Natural killer cell (primary cell): ENCODE measurements around the gene SGIP1. TPM values are rescaled to one million over a fixed set of nuclear protein-coding genes. Genes with fewer than 3 reads are reported as not detected.
"Not testable (repeated sequence)": the region's sequence is repeated elsewhere in the genome, so short reads cannot be mapped to it uniquely, and the experiment has no call there.

Experiments
- ATAC-seq, 3 donors: fragments of 150-1000 bp in 2 of 3; fragments of 200-7000 bp in 1 of 3; cut with Tn5 transposase; 1 replicate in 1 of 3; 2 replicates in 2 of 3; pipeline ENCODE4 v1.10.0; 2021; ENCODE audit warnings: mild to moderate bottlenecking in 2 of 3, moderate library complexity in 2 of 3
- DNase-seq, 2 donors: peaks; one replicate each; pipeline versions ENCODE4 v3.0.0 to v3.0.0-alpha.2; 2013 to 2021; ENCODE audit warnings: mixed read lengths in 1 of 2
- H3K27ac ChIP-seq: one replicate; pipeline ENCODE4 v1.5.1; 2013; ENCODE audit warnings: mild to moderate bottlenecking, low read length
- H3K27me3 ChIP-seq: one replicate; pipeline ENCODE4 v1.6.1; 2013; ENCODE audit warnings: low read length; ENCODE audit not compliant: control insufficient read depth, insufficient read depth
- H3K36me3 ChIP-seq: one replicate; pipeline ENCODE4 v1.6.1; 2013; ENCODE audit warnings: low read length; ENCODE audit not compliant: control insufficient read depth, insufficient read depth
- H3K4me1 ChIP-seq: one replicate; pipeline ENCODE4 v1.6.1; 2013; ENCODE audit warnings: low read length; ENCODE audit not compliant: control insufficient read depth, insufficient read depth
- H3K4me3 ChIP-seq: one replicate; pipeline ENCODE4 v1.5.1; 2013; ENCODE audit warnings: low read length
- H3K9me3 ChIP-seq: one replicate; pipeline ENCODE4 v1.6.1; 2013; ENCODE audit warnings: low read length; ENCODE audit not compliant: control insufficient read depth, insufficient read depth
- H3K27ac Mint-ChIP-seq, 2 donors: one replicate each; pipeline ENCODE4 v1.8.0; 2022; ENCODE audit warnings: mild to moderate bottlenecking in 2 of 2, mixed read lengths in 2 of 2, moderate library complexity in 1 of 2
- H3K27me3 Mint-ChIP-seq, 2 donors: one replicate each; pipeline ENCODE4 v1.8.0; 2022; ENCODE audit warnings: low read depth in 2 of 2, mixed read lengths in 2 of 2
- H3K36me3 Mint-ChIP-seq: one replicate; pipeline ENCODE4 v1.8.0; 2022; ENCODE audit warnings: mixed read lengths
- H3K4me1 Mint-ChIP-seq, 2 donors: one replicate each; pipeline ENCODE4 v1.8.0; 2022; ENCODE audit warnings: mixed read lengths in 2 of 2
- H3K4me3 Mint-ChIP-seq: one replicate; pipeline ENCODE4 v1.8.0; 2022; ENCODE audit warnings: mild to moderate bottlenecking, moderate library complexity, mixed read lengths
- H3K9me3 Mint-ChIP-seq, 2 donors: one replicate each; pipeline ENCODE4 v1.8.0; 2022; ENCODE audit warnings: mixed read lengths in 2 of 2
- CTCF ChIP-seq: fragments of 200-600 bp; IDR thresholded peaks from one replicate; pipeline ENCODE4 v1.8.0; 2022; ENCODE audit warnings: antibody characterized with exemption
- WGBS: methylation state at CpG from one replicate; pipeline ENCODE4 v1.1.7; 2013; ENCODE audit warnings: missing lambda C conversion rate; ENCODE audit not compliant: insufficient coverage; 5-methylcytosine and 5-hydroxymethylcytosine counted together
- intact Hi-C: fragments of 100-400 bp; cut with micrococcal nuclease; formaldehyde crosslinking; loops from one replicate; pipeline ENCODE4 v1.14.2; 2022
- total RNA-seq, 4 donors: library from RNA; stranded (reverse); fragments of 120-200 nt in 1 of 4; gene quantifications; one replicate each; pipeline versions ENCODE4 v1.2.3 to v1.2.4, GENCODE V29; 2013 to 2022

The SGIP1 gene
- total RNA-seq, 3 donors from 2014 or later (not counting 1 experiment from before 2014, with no cell fraction given) = 0.05 TPM; not detected in 2

GRCh38 chr1:66777831-66778230 lies 243.9 kb downstream of the SGIP1 start:
- H3K27ac ChIP-seq = no peak overlapping the region
- no peak for DNase-seq
- 66% methylated on average over 3 of the region's 3 CpGs for WGBS
- H3K9me3 ChIP-seq = no peaks in the 10 kb centered on the region
- no peaks in the 10 kb centered on the region for H3K9me3 Mint-ChIP-seq
- H3K4me1 Mint-ChIP-seq = no peaks in the 10 kb centered on the region
- H3K27ac Mint-ChIP-seq = no peak overlapping the region
- intact Hi-C loops = no loop called here
- H3K36me3 ChIP-seq = no peaks in the 10 kb centered on the region
- no peak overlapping the region for H3K4me3 ChIP-seq
- ATAC-seq = no peak
- H3K4me1 ChIP-seq = no peaks in the 10 kb centered on the region
- no peak for TF ChIP-seq CTCF
- H3K4me3 Mint-ChIP-seq = no peak overlapping the region
- peaks cover 12 to 23% of the 10 kb centered on the region in 2 donors for H3K27me3 Mint-ChIP-seq
- H3K36me3 Mint-ChIP-seq = no peaks in the 10 kb centered on the region
- no peaks in the 10 kb centered on the region for H3K27me3 ChIP-seq

- TF ChIP-seq CTCF = no peak
- Mint-ChIP-seq H3K27me3 (peaks cover 14 to 23% of the 10 kb centered on the region in 2 donors), H3K36me3 (no peaks in the 10 kb centered on the region), H3K4me3 (no peak overlapping the region), H3K27ac (no peak overlapping the region), H3K9me3 (no peaks in the 10 kb centered on the region), H3K4me1 (no peaks in the 10 kb centered on the region)
- Histone ChIP-seq H3K4me1 (no peaks in the 10 kb centered on the region), H3K4me3 (no peak overlapping the region), H3K27me3 (no peaks in the 10 kb centered on the region), H3K9me3 (no peaks in the 10 kb centered on the region), H3K27ac (no peak overlapping the region), H3K36me3 (no peaks in the 10 kb centered on the region)
- DNase-seq (no peak), ATAC-seq (no peak)
- intact Hi-C loops = no loop called here
- 94% methylated on average over 4 of the region's 4 CpGs for WGBS
These were observed 244.3 kb downstream of the SGIP1 start for GRCh38 chr1:66778266-66778665.

GRCh38 chr1:66778969-66779368 lies 245.0 kb downstream of the SGIP1 start:
- no peak for ATAC-seq
- H3K4me3 ChIP-seq = no peak overlapping the region
- Mint-ChIP-seq H3K27ac (no peak overlapping the region), H3K9me3 (no peaks in the 10 kb centered on the region), H3K4me1 (no peaks in the 10 kb centered on the region), H3K4me3 (no peak overlapping the region), H3K27me3 (peaks cover 14 to 23% of the 10 kb centered on the region in 2 donors), H3K36me3 (no peaks in the 10 kb centered on the region)
- H3K27ac ChIP-seq = no peak overlapping the region
- intact Hi-C loops = no loop called here
- no peak for DNase-seq
- no peaks in the 10 kb centered on the region for H3K4me1 ChIP-seq
- WGBS = 100% methylated on average over 2 of the region's 4 CpGs
- TF ChIP-seq CTCF = no peak
- H3K36me3 ChIP-seq = no peaks in the 10 kb centered on the region
- H3K27me3 ChIP-seq = no peaks in the 10 kb centered on the region
- no peaks in the 10 kb centered on the region for H3K9me3 ChIP-seq

GRCh38 chr1:66779475-66780078 lies 245.6 kb downstream of the SGIP1 start:
- intact Hi-C loops = no loop called here
- Histone ChIP-seq H3K9me3 (no peaks in the 10 kb centered on the region), H3K36me3 (no peaks in the 10 kb centered on the region), H3K4me1 (no peaks in the 10 kb centered on the region), H3K27me3 (no peaks in the 10 kb centered on the region), H3K4me3 (no peak overlapping the region), H3K27ac (no peak overlapping the region)
- ATAC-seq (no peak), DNase-seq (no peak)
- Mint-ChIP-seq H3K27me3 (peaks cover 14 to 23% of the 10 kb centered on the region in 2 donors), H3K9me3 (no peaks in the 10 kb centered on the region), H3K4me3 (no peak overlapping the region), H3K27ac (no peak overlapping the region), H3K4me1 (no peaks in the 10 kb centered on the region), H3K36me3 (no peaks in the 10 kb centered on the region)
- WGBS = 81% methylated on average over 2 of the region's 2 CpGs
- TF ChIP-seq CTCF = no peak

GRCh38 chr1:66785800-66786199 lies 251.8 kb downstream of the SGIP1 start:
- H3K36me3 ChIP-seq, H3K4me3 ChIP-seq, DNase-seq, H3K4me1 Mint-ChIP-seq, H3K9me3 Mint-ChIP-seq, intact Hi-C loops, H3K27ac ChIP-seq, H3K27me3 ChIP-seq, ATAC-seq, H3K4me3 Mint-ChIP-seq, H3K36me3 Mint-ChIP-seq, H3K4me1 ChIP-seq, H3K27me3 Mint-ChIP-seq, H3K9me3 ChIP-seq, H3K27ac Mint-ChIP-seq: not testable (repeated sequence)
- WGBS = no CpG with 5 or more reads among the region's 2 CpGs
